RWPE1 (cell line): ENCODE data around the gene RPA1.

ENCODE experiments used
- CTCF ChIA-PET: fragments of 350-600 bp; sonication (Branson Sonifier 250); formaldehyde crosslinking; extraction: SDS; loops from one replicate; lab custom pipeline; 2021; lab: Yijun Ruan, JAX
- POLR2A ChIA-PET: fragments of 400-600 bp; formaldehyde crosslinking; extraction: SDS; loops from one replicate; lab custom pipeline; 2020; ENCODE audit warnings: antibody characterized with exemption; ENCODE audit not compliant: low non-redundant PET; lab: Yijun Ruan, JAX
- DNase-seq: peaks from one replicate; pipeline ENCODE4 v3.0.0; 2012; ENCODE audit warnings: low spot score
- H3K27ac ChIP-seq: fragments of 450-650 bp; 2 replicates; pipeline ENCODE4 v1.5.1; 2017
- CTCF ChIP-seq: fragments of 450-650 bp; conservative IDR thresholded peaks from 2 replicates; pipeline ENCODE4 v1.5.1; 2017; ENCODE audit warnings: low read depth, mild to moderate bottlenecking

RPA1 gene

GRCh38 chr17:1872254-1872653 lies 42.4 kb downstream of the RPA1 start:
- H3K27ac ChIP-seq = no peak overlapping the region
- ChIA-PET POLR2A (no interaction called here), CTCF (no interaction called here)
- no peak for DNase-seq
- TF ChIP-seq CTCF = no peak

GRCh38 chr17:1872976-1873375 lies 43.2 kb downstream of the RPA1 start:
- ChIA-PET CTCF (interaction anchor here (0.6 kb wide), 1 partner anchor 152 kb away, joined by 4 read pairs; no protein-coding TSS in a partner anchor), POLR2A (no interaction called here)
- TF ChIP-seq CTCF = no peak
- no peak for DNase-seq
- no peak overlapping the region for H3K27ac ChIP-seq

GRCh38 chr17:1873418-1873817 lies 43.6 kb downstream of the RPA1 start:
- ChIA-PET CTCF (no interaction called here), POLR2A (no interaction called here)
- no peak for TF ChIP-seq CTCF
- no peak overlapping the region for H3K27ac ChIP-seq
- DNase-seq = no peak

DNA sequence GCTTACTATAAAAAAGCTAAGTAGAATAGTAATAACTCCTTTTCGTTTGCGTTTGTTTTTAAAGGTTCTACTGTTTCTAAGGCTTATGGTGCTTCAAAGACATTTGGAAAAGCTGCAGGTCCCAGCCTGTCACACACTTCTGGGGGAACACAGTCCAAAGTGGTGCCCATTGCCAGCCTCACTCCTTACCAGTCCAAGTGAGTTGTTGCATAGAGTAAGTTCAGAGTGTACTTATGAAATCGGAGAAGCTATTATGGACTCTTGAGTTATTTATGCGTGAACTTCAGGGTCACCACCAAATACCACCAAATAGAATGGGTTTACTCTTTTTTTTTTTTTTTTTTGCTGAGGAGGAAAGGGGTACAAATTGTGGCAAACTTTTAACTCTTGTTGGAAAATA lies 45.8 kb downstream of the RPA1 start:
- ChIA-PET POLR2A (no interaction called here), CTCF (no interaction called here)
- TF ChIP-seq CTCF = no peak
- no peak overlapping the region for H3K27ac ChIP-seq
- no peak for DNase-seq

DNA sequence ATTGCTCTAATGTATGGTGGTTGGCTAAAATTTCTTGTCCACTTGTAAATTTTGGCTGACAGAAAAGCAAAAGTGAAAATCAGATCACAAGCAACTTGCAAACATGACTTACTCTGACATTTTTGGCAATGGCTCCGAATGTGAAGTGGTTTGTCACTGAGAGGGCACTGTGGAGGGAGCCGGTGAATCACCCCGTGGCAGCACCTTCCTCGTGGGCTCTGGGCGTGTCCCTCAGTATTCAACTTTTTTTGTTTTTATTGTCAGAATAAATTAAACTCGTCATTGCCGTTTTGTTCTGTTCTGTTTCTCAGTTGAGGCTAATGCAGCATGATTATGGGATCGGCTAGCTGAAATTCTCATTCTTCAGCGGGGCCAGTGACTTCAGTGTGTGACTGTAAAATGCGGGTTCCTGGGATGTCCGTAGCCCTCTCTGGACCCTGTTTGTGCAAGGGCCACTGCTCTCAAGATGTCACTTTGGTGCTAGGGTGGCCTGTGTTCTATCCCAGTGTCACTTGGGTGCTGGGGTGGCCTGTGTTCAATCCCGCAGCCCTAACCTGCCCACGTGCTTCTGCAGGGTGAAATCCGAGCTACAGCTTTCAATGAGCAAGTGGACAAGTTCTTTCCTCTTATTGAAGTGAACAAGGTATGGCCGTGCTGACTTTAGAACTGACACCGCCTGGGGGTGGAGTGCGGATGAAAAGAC lies 48.8 kb downstream of the RPA1 start:
- DNase-seq = no peak
- H3K27ac ChIP-seq = 0 out of 2 replicates have a peak overlapping the region, but pooled peaks have one; percentile 2
- TF ChIP-seq CTCF = no peak
- POLR2A ChIA-PET = no interaction called here
- CTCF ChIA-PET = interaction anchor here (1.0 kb wide), 1 partner anchor 147 kb away, joined by 3 read pairs; no protein-coding TSS in a partner anchor

GRCh38 chr17:1880851-1881630 lies 51.2 kb downstream of the RPA1 start:
- no peak for TF ChIP-seq CTCF
- POLR2A ChIA-PET = no interaction called here
- DNase-seq = no peak
- no peak overlapping the region for H3K27ac ChIP-seq
- CTCF ChIA-PET = interaction anchor here (0.8 to 2.1 kb wide), 2 partner anchors 9 to 11 kb away, joined by 4 to 7 read pairs; no protein-coding TSS in a partner anchor
